HCT116 (cell line): ENCODE measurements around the gene TNFSF8.

Experiments used
- CEBPB ChIP-seq: IDR thresholded peaks from 2 replicates; pipeline ENCODE4 v1.6.1; 2012; ENCODE audit warnings: low read depth
- EGR1 ChIP-seq: IDR thresholded peaks from 2 replicates; pipeline ENCODE4 v1.6.1; 2012; ENCODE audit warnings: low read depth
- EZH2 ChIP-seq: fragments of 200-600 bp; sonication (generic); IDR thresholded peaks from 2 replicates; pipeline ENCODE4 v1.6.1; 2017; ENCODE audit warnings: antibody characterized with exemption, mixed run types
- EZH2phosphoT487 ChIP-seq: fragments of 200-600 bp; IDR thresholded peaks from 2 replicates; pipeline ENCODE4 v1.6.1; 2018; ENCODE audit warnings: antibody characterized with exemption, borderline replicate concordance
- POLR2A ChIP-seq: IDR thresholded peaks from 2 replicates; pipeline ENCODE4 v1.7.0; 2011; ENCODE audit warnings: borderline replicate concordance; ENCODE audit not compliant: insufficient read depth, insufficient read length; ENCODE audit errors: extremely low read depth
- POLR2AphosphoS5 ChIP-seq: IDR thresholded peaks from 2 replicates; pipeline ENCODE4 v1.6.1; 2011; ENCODE audit warnings: mild to moderate bottlenecking, low read depth, low read length, moderate library complexity
- RAD21 ChIP-seq: IDR thresholded peaks from 2 replicates; pipeline ENCODE4 v1.6.1; 2012; ENCODE audit warnings: low read depth, mild to moderate bottlenecking
- TCF7L2 ChIP-seq: IDR thresholded peaks from 2 replicates; pipeline ENCODE4 v1.7.0; 2011; ENCODE audit warnings: borderline replicate concordance, inconsistent platforms; ENCODE audit not compliant: insufficient read depth, insufficient read length; ENCODE audit errors: extremely low read depth
- YY1 ChIP-seq: IDR thresholded peaks from 2 replicates; pipeline ENCODE4 v1.6.1; 2011; ENCODE audit warnings: low read length, low read depth, moderate library complexity, mild to moderate bottlenecking; ENCODE audit not compliant: insufficient replicate concordance; ENCODE audit errors: extremely low read depth
- ZNF274 ChIP-seq: fragments of 200-500 bp; sonication (Bioruptor generic); IDR thresholded peaks from 2 replicates; pipeline ENCODE4 v1.6.1; 2014; ENCODE audit warnings: mild to moderate bottlenecking, low read depth, low read length, inconsistent platforms
- TF ChIP-seq, protein P1 (sequence below), 3 experiments: fragments of 200-600 bp in 1 of 3; sonication (generic) in 1 of 3; IDR thresholded peaks in 2 of 3; conservative IDR thresholded peaks in 1 of 3; 2 replicates each; pipeline ENCODE4 v1.5.1; 2012 to 2017; ENCODE audit warnings: low read depth in 2 of 3, low read length in 2 of 3, antibody characterized with exemption in 1 of 3, borderline replicate concordance in 1 of 3, control low read depth in 1 of 3, mild to moderate bottlenecking in 1 of 3, mixed read lengths in 1 of 3, mixed run types in 1 of 3, moderate library complexity in 1 of 3; ENCODE audit not compliant: insufficient read depth in 1 of 3
- TF ChIP-seq, protein P2 (sequence below): IDR thresholded peaks from 2 replicates; pipeline ENCODE4 v1.6.1; 2012
- TF ChIP-seq, protein P3 (sequence below): IDR thresholded peaks from 2 replicates; pipeline ENCODE4 v1.6.1; 2011; ENCODE audit warnings: mild to moderate bottlenecking, low read length, moderate library complexity; ENCODE audit not compliant: insufficient replicate concordance; ENCODE audit errors: extremely low read depth
- TF ChIP-seq, protein P4 (sequence below): IDR thresholded peaks from 2 replicates; pipeline ENCODE4 v1.6.1; 2012

DNA sequence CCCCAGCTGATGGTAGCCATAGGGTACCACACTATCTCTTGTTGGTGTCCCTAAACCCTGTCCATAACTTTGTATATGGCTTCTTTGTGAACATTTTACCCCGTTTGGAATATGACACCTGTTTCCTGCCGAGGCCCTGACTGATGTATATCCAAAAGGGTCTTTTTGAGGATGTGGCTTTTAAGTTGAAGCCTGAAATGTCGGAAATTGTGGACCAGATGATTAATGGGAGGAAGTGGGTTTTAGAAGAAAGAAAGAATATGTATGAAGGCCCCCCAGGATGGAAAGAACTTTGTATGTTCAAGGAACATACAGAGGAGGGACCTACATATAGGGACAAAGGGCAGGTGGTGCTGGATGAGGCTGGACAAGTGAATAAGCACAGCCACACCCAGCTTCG, 16.7 kb upstream of the TNFSF8 start:
- no peak for TF ChIP-seq POLR2A
- TF ChIP-seq, protein P1, sequence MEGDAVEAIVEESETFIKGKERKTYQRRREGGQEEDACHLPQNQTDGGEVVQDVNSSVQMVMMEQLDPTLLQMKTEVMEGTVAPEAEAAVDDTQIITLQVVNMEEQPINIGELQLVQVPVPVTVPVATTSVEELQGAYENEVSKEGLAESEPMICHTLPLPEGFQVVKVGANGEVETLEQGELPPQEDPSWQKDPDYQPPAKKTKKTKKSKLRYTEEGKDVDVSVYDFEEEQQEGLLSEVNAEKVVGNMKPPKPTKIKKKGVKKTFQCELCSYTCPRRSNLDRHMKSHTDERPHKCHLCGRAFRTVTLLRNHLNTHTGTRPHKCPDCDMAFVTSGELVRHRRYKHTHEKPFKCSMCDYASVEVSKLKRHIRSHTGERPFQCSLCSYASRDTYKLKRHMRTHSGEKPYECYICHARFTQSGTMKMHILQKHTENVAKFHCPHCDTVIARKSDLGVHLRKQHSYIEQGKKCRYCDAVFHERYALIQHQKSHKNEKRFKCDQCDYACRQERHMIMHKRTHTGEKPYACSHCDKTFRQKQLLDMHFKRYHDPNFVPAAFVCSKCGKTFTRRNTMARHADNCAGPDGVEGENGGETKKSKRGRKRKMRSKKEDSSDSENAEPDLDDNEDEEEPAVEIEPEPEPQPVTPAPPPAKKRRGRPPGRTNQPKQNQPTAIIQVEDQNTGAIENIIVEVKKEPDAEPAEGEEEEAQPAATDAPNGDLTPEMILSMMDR (IDR thresholded peaks at IDR 0.05 in 2 of 3, conservative IDR thresholded peaks at IDR 0.05 in 1 of 3; ENCODE audit: borderline replicate concordance in 1 of 3, insufficient read depth in 1 of 3, low read depth in 2 of 3, low read length in 2 of 3) = no peak
- no peak for TF ChIP-seq CEBPB
- TF ChIP-seq EGR1 = no peak
- TF ChIP-seq EZH2 = no peak
- TF ChIP-seq, protein P2, sequence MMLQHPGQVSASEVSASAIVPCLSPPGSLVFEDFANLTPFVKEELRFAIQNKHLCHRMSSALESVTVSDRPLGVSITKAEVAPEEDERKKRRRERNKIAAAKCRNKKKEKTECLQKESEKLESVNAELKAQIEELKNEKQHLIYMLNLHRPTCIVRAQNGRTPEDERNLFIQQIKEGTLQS = no peak
- no peak for TF ChIP-seq YY1
- no peak for TF ChIP-seq EZH2phosphoT487
- no peak for TF ChIP-seq RAD21
- no peak for TF ChIP-seq TCF7L2
- no peak for TF ChIP-seq POLR2AphosphoS5
- no peak for TF ChIP-seq ZNF274
- TF ChIP-seq, protein P3, sequence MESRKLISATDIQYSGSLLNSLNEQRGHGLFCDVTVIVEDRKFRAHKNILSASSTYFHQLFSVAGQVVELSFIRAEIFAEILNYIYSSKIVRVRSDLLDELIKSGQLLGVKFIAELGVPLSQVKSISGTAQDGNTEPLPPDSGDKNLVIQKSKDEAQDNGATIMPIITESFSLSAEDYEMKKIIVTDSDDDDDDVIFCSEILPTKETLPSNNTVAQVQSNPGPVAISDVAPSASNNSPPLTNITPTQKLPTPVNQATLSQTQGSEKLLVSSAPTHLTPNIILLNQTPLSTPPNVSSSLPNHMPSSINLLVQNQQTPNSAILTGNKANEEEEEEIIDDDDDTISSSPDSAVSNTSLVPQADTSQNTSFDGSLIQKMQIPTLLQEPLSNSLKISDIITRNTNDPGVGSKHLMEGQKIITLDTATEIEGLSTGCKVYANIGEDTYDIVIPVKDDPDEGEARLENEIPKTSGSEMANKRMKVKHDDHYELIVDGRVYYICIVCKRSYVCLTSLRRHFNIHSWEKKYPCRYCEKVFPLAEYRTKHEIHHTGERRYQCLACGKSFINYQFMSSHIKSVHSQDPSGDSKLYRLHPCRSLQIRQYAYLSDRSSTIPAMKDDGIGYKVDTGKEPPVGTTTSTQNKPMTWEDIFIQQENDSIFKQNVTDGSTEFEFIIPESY = no peak
- TF ChIP-seq, protein P4, sequence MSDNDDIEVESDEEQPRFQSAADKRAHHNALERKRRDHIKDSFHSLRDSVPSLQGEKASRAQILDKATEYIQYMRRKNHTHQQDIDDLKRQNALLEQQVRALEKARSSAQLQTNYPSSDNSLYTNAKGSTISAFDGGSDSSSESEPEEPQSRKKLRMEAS = no peak
